CD4-positive, alpha-beta T cell treated with Interleukin-17A for 1 hour (primary cell): Measurements from ENCODE around the gene SLC17A4.

Experiments used
- DNase-seq: peaks from one replicate; pipeline ENCODE4 v3.0.0-alpha.2; 2020

Gene SLC17A4

DNA sequence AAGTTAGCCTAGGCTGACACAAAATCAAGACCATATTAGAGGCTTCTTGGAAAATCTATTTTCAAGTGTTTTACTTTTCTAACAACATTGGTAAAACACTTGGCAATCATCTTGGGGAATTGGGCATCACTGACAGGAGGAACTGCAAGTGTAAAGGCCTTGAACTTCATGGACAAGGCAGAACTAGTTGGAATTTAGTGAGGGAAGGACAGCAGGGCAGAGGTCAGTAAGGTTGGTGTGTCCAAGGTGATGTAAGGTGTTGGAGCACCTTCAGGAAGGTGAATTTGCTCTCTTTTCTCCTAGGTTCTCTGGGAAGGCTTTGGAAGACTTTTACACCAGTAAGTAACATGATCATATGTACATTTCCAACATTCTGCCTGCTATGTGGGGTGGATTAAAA is 1.5 kb upstream of the SLC17A4 start:
- DNase-seq = no peak

DNA sequence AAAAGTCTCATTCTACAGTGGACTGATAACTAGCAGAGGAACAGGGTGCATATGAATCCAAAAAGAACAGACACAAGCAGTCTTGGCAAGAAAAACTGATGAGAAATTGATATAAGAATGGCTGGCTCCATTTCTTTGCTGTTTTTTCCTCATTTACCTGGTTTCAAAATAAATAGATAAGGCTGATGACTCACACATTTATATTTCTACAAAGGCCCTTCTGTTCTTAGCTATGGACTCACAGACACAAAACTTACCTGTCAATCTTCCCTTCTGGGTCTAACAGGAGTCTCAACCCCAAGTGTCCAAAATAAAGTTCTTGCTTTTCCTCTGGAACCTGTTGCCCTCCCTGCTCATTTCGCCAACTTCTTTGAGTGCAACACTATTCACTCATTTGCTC is 941 bp downstream of the SLC17A4 start:
- no peak for DNase-seq

DNA sequence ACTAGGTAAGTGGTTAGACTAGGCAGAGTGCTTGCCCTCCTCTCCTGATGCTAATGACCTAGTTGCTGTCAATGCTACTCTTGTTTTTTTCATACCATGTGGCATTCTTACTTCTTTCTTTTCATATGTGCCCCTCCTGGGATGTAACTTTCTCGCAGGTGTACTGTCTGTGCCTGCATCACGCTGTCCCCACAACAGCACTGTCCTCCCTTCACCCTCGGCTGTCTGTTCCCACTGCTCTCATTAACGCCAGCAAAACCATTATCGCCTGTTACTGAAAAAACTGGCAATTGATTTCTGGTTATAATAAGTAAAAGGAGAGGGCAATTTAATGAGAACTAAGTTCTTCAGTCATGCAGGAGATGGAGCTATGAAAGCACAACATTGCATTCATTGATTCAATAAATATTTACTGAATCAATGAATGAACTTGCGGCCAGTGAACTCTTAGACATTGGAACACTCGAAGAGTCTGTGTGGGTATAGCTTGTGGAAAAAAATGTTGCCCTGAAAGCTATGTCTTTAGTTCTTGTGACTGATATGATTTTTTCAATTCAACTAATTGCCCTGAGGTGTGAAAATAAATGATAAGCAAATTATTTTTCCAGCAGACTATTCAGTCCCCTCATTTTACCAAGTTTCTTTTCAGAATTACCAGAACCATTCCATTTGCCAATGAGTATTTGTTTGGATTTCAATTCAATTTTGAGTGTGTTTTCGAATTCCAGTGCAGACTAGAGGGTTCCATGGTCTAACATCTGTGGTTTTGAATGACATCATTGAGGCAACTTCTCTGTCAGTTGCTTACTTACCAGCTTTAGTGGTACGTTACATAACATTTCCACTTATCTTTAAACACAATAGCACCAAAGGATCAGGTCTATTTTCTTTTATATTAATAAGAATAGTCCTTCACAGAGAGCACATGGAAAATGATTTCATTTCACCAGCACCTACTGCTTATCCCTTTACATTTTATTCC is 2.1 kb downstream of the SLC17A4 start:
- no peak for DNase-seq

DNA sequence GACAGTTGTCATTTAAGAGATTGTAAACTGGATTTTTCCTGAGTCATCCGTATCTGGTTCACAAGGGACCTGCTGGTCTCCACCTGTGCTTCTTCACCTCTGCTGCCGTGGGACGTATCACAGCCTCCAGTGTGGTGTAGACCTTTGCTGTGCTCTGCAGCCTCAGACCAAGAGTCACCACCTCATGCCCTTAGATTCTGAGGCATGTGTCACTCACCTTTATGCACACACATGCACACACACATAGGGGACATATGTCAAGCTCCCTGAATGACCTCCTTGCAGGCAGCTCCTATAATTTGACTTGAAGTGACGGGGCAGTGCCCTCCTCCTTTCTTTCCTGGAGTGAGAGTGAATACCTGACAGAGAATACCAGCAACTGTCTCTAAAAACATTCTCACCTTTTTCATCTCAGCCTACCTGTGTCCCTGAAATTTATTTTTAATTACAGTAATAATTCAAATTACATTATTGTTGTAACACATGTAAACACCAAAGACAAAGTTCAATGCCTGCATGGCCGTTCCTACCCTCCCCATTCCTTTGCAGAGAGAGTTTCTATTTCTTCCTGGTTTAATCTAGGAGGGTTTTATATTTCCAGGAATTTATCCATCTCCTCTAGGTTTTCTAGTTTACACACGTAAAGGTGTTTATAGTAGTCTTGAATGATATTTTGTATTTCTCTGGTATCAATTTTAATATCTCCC is 3.5 kb downstream of the SLC17A4 start:
- no peak for DNase-seq

DNA sequence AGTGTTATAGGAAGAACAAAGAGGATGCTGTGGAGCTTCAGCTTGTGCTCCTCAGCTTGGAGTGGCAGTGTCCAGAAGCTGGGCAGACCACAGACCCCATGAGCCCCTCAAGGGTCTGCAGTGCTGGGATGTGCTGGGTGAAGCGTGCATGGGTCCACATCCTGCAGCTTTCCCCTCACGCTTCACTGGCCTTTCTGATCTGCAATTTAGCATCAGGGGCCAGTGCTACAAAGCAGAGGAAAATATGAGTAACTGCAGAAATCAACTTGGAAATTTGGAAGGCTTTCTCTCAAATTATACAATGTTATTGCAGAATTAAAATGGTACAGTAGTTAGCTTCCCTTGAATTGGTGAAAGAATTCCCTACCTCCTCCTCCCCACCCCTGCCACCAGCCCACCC is 10.1 kb downstream of the SLC17A4 start:
- no peak for DNase-seq

DNA sequence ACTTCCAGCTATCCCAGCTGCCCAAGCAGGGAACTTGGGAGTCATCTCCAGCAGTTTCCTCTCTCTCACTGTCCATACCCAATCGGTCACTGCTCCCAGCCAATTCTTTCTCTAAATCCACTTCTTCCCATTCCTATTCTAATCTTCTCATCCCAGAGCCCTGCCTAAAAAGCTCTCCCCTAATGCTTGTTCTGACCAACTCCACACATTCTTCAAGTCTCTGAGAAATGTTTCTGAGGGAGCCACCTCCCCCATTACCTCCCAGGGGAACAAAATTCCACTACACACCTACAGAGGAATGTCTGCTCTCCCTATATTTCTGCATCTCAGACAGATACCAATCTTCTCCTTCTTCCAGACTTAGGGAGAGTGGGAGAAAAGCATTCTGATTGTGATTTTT is 14.0 kb downstream of the SLC17A4 start:
- DNase-seq = no peak

DNA sequence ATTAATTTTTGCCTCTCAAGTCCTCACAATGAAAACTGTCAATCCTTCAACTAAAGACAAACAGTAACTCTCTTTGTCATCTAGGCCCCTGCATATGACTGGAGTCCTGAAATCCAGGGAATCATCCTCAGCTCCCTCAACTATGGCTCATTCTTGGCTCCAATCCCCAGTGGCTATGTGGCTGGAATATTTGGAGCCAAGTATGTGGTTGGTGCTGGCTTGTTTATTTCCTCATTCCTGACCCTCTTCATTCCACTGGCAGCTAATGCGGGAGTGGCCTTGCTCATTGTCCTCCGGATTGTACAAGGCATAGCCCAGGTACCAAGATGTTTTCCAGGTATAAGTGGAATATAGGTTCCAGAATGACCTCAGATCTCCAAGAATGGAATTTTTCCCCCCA is 15.4 kb downstream of the SLC17A4 start:
- no peak for DNase-seq

DNA sequence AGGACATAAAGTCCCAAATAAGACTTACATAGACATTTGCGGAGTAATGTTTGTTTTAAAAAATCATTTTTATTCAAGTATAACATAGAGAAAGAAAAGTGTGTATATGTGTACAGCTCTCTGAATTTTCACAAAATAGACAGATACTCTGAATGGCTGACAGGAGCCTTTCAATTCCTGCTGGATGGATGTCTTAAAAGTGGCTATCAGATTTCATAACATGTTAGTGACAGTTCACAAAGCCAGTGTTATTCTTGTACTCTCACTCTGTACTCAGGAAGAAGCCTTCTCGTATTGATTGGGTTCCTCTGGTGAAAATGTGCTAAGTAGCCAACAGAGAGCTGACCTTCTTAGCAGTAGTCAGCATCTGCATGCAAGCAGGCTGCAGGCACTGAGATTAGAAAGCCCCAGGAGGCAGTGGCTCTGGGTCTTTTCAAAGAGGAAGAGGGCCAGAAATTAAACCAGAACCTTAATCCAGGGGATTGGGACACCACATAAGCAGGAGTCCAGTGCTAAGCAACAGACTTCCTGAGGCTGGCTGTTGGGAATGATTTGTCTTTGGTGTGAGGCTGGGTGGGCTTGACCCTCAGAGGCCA is 19.7 kb downstream of the SLC17A4 start:
- no peak for DNase-seq

DNA sequence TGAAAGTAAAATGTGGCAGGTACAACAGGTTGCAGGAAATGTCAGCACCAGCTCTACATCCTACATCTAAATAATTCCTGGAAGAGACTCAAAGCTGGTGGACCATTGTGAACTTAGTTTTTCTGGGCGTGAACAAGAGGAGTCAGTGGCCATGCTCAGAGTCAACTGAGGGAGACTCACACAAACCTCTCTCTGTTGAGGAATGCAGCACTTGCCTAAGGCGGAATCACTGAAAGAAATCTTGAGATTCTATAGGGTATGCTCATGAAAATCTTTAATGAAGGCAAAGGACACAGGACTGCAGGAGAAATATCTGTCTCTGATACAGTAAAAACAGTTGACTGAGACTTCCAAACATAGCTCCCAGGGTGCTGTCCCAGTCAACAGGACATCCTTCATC is 22.5 kb downstream of the SLC17A4 start:
- DNase-seq = no peak

DNA sequence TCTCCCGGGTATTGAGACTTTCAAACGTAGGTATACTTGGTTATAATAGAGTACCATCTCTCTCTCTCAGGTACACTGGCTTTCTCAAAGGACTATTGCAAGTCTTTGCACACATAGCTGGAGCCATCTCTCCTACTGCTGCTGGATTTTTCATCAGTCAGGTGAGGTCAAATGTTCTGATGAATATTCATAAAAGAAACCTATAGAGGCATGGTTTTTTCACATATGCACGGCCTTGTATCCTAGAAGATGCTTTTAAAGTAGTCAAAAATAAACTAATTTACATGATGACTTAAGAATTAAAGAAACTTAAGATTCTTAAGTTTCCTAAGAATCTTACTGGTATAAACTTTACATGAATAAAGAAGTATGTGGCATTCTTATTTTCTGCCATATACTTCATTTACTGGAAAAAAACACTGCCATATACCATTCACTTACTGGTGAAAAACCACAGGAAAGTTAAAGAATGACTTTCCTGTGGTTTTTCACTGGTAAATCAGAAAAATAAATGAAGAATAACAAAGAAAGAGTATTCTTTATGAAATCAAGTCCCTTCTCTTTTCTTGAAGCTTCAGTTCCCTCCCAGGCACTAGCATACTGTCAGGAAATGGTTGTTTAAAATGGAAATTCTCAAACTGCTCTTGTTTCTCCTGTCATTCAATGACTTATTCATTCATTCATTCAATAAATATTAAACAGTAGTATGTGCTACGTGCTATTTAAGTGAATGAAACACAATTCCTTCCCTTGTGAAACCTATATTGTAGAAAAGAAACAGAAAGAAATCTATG is 23.5 kb downstream of the SLC17A4 start:
- no peak for DNase-seq

DNA sequence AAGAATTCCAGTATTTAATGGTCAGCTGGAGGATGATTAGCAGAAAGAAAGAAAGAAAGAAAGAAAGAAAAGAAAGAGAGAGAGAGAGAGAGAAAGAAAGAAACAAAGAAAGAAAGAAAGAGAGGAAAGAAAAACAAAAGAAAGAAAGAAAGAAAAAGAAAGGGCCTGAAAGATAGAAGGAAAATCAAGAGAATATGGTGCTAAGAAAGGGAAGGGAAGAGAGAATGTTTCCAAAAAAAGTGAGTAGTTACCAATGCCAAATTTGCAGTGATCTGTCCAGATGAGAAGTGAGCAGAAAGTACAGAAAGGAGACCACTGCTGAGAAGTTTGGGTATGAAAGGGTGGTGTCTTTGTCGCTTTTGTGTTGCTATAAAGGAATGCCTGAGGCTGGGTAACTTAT is 26.6 kb downstream of the SLC17A4 start:
- DNase-seq = no peak

DNA sequence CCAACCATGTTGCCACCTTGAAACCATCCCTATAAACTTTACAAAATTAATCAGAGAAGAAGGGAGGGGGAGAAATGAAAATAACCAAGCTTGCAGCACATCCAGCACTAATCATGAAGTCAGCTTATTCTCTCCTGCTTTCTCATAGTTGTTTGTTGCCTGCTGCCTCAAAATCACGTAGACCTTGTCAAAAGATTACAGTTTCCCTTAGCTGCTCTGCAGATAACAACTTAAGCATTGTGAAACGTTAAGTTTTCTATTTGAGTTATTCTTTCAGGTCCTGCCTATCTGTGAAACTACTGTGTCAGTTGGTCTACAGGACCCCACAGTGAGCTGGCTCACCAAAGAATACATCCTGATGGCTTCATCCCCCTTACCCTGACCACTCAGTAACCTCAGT is 32.9 kb downstream of the SLC17A4 start:
- DNase-seq = no peak

DNA sequence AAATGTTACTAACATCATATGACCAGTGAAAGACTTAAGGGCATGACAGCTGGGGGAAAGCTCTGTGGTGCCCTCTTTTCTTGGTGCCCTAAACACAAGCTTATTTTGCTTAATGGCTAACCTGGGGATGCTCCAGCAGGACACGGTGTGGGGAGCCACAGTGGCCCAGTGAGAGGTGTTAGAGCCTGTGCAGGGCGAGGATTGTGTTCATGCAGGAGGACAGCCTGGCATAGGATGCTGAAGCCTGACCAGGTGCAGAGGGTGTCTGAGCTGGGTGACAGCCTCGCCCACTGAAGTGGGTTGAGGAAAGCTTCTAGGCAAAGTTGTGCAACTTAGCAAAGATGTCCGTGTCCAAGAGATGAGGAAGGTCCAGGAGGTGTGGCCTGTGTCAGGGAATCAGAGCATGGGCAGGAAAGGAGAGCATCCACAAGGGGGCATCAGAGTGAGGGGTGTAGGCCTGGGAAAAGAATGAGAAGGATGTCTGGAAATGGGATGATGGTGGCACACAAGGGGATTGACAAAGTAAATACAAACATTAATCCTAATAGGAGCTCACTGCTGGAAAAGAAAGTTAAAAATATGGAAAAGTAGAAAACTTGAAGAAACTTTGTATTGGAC is 33.9 kb downstream of the SLC17A4 start:
- DNase-seq = peak; percentile 51

DNA sequence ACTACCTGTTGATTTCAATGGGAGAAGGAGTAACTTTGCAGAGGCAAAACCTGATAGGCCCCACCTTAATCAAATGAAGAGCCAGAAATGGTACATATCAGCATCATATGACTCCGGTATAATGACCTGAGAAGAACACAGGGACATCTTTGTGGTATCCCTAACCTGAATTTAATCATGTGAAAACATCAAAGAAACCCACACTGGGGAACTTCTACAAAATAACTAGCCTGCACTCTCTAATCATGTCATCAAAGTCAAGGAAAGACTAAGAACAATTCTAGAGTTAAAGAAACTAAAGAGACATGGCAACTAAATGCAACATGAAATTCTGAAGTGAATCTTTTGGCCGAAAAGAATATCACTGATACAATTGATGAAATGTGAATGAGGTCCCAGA is 34.9 kb downstream of the SLC17A4 start:
- DNase-seq = no peak

DNA sequence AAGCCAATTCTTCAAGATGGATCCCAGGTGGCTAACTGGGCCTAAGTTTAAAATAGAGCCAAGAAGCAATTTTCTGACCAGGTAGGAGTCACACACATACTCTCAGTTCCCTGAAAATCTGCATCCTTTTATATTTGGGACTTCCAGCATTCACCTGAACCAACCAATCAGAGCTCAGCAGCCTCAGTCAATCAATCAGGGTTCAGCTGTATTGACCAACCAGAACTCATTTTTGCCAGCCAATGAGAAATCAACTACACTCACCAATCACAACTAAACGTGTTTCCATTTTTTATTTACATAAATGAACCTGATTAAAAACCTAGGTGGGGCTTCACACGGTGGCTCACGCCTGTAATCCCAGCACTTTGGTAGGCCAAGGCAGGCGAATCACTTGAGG is 37.5 kb downstream of the SLC17A4 start:
- no peak for DNase-seq

DNA sequence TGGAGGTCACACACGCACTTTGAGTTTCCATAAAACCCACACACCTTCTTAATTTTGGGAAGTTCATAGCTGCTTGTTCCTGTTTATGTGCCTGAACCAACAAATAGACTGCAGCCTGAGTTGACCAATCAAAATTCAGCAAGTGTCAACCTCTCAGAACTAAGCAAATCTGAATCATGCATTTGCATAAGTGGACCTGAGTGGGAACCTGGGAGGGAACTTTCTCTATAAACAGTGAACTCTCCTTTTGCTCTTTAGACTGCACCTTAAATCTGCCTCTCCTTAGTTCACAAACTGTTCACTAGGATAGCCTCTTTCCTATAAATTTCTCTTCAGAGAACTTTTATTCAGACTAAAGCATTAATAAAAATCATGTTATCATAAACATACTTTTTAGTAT is 39.4 kb downstream of the SLC17A4 start:
- no peak for DNase-seq

DNA sequence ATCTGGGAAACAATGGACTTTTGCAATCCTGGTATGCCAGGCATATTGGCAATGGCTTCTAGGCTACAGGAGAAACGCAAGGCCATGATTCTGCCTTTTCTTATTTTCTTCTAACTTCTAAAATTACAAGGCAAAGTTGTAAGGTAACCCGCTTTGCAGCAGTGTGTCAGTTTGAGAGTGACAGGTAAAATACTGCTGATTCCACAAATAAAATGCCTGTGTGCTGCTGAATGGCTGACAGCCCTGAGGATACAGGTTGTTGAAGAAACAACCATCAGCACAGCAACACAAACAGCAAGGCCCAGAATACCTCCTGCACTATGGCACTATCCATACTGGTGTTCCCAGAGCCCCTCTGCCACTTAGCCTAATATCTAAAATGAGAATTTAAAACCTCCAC is 40.2 kb downstream of the SLC17A4 start:
- no peak for DNase-seq

DNA sequence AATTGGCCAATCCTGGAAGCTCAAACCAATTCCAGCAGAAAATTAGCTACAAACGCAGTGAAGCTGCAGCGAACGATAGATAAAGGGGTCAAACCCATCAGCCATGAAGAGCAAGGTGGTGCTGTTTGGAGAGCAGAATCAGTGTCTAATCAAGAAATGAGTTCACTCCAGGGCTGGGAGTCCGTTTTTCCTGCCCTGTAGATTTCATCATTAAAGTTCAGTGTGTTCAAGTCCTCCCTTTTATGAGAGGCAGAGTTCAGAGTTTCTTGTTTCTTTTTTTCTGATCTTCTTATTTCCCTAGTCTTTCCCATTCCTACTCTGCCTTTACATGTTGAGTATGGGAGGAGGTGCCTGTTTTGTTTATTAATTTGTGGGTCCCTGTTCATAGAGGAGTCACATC is 46.9 kb downstream of the SLC17A4 start:
- no peak for DNase-seq

DNA sequence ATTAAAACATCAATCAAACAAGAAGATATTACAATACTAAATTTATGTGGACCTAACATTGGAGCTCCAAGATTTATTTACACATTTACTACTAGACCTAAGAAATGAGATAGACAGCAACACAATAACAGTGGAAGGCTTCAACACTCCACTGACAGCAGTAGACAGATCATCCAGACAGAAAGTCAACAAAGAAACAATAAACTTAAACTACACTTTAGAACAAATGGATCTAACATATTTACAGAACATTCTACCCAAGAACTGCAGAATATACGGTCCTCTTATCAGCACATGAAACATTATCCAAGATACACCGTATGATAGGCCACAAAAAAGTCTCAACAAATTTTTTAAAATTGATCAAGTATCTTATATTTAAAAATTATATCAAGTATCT is 50.3 kb downstream of the SLC17A4 start:
- DNase-seq = no peak

DNA sequence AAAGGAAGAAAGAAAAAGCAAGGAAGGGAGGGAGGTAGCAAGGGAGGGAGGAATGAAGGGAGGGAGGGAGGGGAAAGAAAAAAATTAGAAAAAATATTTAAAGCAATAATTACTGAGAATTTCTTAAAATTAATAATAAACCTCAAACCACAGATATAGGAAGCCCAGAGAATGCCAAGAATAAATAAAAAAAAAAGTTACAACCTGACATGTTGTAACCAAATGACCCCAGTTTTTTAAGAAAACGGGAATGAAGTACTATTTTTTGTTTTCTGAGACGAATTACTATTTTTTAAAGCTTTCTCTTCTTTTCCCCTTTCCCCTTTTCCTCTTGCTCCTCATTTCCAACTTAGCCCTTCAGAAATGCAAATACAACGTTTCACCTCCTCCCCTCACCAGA is 60.7 kb downstream of the SLC17A4 start:
- no peak for DNase-seq

DNA sequence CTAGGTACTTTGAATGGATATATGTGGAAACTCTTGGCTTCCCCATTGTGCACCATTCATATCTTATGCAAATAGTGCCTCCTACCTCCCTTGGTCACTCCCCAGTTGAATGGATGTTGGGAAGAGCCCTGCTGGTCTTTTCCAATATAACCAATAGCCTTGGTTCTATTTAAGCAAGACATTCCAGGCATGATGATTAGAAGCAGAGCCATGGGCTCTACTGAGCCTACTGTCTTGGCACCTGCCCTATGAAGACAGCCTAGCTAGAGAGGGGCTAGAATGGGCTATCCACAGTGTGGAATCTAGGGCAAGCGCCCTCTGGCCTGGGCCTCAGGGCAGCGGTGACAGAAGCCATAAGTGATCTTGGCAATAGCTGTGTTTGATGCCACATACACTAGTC is 61.7 kb downstream of the SLC17A4 start:
- DNase-seq = no peak

DNA sequence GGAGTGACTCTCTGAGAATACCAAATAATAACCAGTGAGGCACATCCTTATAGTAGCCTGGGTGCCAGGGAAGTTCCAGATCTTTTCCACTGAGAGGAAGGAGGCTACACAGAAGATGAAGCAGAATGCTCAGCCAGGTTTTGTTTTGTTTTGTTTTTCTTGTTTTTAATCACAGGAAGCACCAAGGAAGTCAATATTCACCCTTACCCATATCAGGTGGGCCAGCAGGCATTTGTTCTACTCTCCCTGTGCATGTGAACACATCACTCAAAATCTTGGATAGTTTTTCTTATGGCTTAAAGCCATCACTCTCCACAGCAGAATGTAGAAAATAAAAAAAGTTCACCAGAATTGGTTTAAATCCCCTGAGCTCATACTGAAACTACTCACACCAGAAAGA is 66.8 kb downstream of the SLC17A4 start:
- no peak for DNase-seq

DNA sequence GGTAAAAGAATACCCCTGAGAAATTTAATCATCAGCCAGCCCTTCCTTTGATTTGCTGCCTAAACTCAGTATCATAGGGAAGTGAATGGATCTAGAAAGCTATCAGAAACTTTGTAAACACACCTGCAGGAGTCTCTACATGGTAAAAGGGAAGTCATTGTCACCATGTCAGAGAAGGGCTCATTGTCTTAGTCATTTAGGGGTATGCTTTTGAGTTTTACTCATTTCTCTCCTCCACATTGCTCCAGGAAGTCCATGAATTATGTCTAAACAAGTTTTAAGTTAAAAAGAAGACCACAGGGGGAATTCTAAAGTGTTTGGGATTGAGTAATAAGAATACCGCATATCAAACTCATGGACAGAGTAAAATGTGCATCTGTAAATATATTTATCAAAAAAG is 74.8 kb downstream of the SLC17A4 start:
- no peak for DNase-seq
